ENCODE data around the gene BACE2.

DNA sequence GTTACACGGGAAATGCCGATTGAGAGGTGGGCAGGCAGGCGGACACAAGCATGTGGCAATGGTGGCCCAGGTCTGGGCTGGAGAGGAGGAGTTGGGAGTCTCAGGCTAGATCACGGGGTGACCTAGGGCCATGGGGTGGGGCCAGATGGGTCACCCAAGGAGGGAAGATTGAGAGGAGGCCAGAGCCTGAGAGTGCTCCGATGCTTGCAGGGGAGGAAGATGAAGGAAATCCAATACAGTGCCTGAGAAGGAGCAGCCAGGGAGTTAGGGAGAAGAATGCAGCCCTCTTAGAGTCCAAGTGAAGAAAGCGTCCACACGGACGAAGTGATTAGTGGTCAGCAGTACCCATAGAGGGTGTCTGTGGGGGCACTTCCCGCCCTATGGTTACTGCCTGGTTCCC lies 87.2 kb downstream of the BACE2 start:
- TF ChIP-seq, protein P1, sequence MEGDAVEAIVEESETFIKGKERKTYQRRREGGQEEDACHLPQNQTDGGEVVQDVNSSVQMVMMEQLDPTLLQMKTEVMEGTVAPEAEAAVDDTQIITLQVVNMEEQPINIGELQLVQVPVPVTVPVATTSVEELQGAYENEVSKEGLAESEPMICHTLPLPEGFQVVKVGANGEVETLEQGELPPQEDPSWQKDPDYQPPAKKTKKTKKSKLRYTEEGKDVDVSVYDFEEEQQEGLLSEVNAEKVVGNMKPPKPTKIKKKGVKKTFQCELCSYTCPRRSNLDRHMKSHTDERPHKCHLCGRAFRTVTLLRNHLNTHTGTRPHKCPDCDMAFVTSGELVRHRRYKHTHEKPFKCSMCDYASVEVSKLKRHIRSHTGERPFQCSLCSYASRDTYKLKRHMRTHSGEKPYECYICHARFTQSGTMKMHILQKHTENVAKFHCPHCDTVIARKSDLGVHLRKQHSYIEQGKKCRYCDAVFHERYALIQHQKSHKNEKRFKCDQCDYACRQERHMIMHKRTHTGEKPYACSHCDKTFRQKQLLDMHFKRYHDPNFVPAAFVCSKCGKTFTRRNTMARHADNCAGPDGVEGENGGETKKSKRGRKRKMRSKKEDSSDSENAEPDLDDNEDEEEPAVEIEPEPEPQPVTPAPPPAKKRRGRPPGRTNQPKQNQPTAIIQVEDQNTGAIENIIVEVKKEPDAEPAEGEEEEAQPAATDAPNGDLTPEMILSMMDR (IDR thresholded peaks at IDR 0.05; ENCODE audit: insufficient read depth, low read length), result no peak
- TF ChIP-seq, protein P2, sequence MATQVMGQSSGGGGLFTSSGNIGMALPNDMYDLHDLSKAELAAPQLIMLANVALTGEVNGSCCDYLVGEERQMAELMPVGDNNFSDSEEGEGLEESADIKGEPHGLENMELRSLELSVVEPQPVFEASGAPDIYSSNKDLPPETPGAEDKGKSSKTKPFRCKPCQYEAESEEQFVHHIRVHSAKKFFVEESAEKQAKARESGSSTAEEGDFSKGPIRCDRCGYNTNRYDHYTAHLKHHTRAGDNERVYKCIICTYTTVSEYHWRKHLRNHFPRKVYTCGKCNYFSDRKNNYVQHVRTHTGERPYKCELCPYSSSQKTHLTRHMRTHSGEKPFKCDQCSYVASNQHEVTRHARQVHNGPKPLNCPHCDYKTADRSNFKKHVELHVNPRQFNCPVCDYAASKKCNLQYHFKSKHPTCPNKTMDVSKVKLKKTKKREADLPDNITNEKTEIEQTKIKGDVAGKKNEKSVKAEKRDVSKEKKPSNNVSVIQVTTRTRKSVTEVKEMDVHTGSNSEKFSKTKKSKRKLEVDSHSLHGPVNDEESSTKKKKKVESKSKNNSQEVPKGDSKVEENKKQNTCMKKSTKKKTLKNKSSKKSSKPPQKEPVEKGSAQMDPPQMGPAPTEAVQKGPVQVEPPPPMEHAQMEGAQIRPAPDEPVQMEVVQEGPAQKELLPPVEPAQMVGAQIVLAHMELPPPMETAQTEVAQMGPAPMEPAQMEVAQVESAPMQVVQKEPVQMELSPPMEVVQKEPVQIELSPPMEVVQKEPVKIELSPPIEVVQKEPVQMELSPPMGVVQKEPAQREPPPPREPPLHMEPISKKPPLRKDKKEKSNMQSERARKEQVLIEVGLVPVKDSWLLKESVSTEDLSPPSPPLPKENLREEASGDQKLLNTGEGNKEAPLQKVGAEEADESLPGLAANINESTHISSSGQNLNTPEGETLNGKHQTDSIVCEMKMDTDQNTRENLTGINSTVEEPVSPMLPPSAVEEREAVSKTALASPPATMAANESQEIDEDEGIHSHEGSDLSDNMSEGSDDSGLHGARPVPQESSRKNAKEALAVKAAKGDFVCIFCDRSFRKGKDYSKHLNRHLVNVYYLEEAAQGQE (IDR thresholded peaks at IDR 0.05; ENCODE audit: insufficient replicate concordance, low read depth), result no peak
- no peak for TF ChIP-seq GABPA (IDR thresholded peaks at IDR 0.05; ENCODE audit: low read depth)
